ENCODE measurements around the gene KCNMA1.

DNA sequence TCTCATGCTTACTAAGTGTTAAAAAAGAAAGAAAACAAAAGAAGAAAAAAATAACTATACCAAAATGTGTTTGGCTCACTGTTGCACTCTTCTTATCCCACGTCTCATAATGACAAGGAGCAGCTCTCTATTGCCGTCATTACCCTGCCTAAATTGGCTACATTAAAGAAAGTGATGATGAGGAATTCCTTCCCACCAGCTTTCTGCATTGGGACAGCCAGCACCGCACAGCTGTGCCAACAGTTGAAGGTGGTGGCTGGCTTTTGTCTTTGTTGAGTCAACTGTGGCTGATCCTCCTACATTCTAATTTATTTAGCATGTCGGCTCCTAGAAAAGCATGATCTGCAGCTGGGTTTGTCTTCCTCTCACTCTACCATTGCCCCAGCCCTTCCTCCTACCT lies 751.8 kb downstream of the KCNMA1 start:
- TF ChIP-seq, protein P1, sequence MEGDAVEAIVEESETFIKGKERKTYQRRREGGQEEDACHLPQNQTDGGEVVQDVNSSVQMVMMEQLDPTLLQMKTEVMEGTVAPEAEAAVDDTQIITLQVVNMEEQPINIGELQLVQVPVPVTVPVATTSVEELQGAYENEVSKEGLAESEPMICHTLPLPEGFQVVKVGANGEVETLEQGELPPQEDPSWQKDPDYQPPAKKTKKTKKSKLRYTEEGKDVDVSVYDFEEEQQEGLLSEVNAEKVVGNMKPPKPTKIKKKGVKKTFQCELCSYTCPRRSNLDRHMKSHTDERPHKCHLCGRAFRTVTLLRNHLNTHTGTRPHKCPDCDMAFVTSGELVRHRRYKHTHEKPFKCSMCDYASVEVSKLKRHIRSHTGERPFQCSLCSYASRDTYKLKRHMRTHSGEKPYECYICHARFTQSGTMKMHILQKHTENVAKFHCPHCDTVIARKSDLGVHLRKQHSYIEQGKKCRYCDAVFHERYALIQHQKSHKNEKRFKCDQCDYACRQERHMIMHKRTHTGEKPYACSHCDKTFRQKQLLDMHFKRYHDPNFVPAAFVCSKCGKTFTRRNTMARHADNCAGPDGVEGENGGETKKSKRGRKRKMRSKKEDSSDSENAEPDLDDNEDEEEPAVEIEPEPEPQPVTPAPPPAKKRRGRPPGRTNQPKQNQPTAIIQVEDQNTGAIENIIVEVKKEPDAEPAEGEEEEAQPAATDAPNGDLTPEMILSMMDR (IDR thresholded peaks at IDR 0.05): no peak
- TF ChIP-seq POLR2A (IDR thresholded peaks at IDR 0.05): no peak

Data from vagina (tissue), 2 donors.